ENCODE data around the gene SHMT1. TPM values are rescaled to one million over a fixed set of nuclear protein-coding genes. Genes with fewer than 3 reads are reported as not detected.
A peak's percentile ranks its signal among the peaks of the same experiment; 100 is the strongest.

Gene SHMT1
- total RNA-seq, 4 donors from 2014 or later: 59.9 to 117 (median 82.7) TPM

- Histone ChIP-seq H3K36me3 (peaks cover 33 to 35% of the 10 kb centered on the region in 2 donors), H3K27ac (no peak overlapping the region), H3K4me1 (peaks cover 21 to 48% of the 10 kb centered on the region in 2 donors), H3K4me3 (replicated peaks in 1 of 3) (no peak overlapping the region), H3K9me3 (no peaks in the 10 kb centered on the region), H3K27me3 (no peaks in the 10 kb centered on the region)
- WGBS, 2 donors: 86 to 95% methylated on average over 7 of the region's 7 CpGs
- no peak for TF ChIP-seq CTCF (IDR thresholded peaks at IDR 0.05)
- TF ChIP-seq POLR2A (IDR thresholded peaks at IDR 0.05): no peak
- intact Hi-C loops (cut with DNase I): no loop called here
- no peak for DNase-seq
Measured at GRCh38 chr17:18320301-18320700, 43.0 kb downstream of the SHMT1 start.

- H3K27ac ChIP-seq: no peak overlapping the region
- peaks cover 28 to 29% of the 10 kb centered on the region in 2 donors for H3K36me3 ChIP-seq
- TF ChIP-seq CTCF (IDR thresholded peaks at IDR 0.05) (peak in 1 of 6 experiments; percentile 9), POLR2A (IDR thresholded peaks at IDR 0.05) (no peak)
- no peaks in the 10 kb centered on the region for H3K9me3 ChIP-seq
- WGBS, 2 donors: 66 to 73% methylated on average over 9 of the region's 13 CpGs
- no peak for DNase-seq
- H3K4me3 ChIP-seq (replicated peaks in 1 of 3): no peak overlapping the region
- intact Hi-C loops (cut with DNase I): loop anchor here (5.0 kb wide), 1 partner anchor 62 kb away; the partner anchor contains the start of gene FLII
- no peaks in the 10 kb centered on the region for H3K27me3 ChIP-seq
- peaks cover 21 to 48% of the 10 kb centered on the region in 2 donors for H3K4me1 ChIP-seq
Measured at GRCh38 chr17:18319604-18320256, 43.6 kb downstream of the SHMT1 start.

- DNase-seq: no peak
- peaks cover 21 to 22% of the 10 kb centered on the region in 2 donors for H3K36me3 ChIP-seq
- H3K27ac ChIP-seq: no peak overlapping the region
- intact Hi-C loops (cut with DNase I): loop anchor here (5.0 kb wide), 1 partner anchor 62 kb away; the partner anchor contains the start of gene FLII
- TF ChIP-seq CTCF (IDR thresholded peaks at IDR 0.05) (no peak), POLR2A (IDR thresholded peaks at IDR 0.05) (no peak)
- WGBS, 2 donors: 84 to 87% methylated on average over 18 of the region's 18 CpGs
- no peak overlapping the region for H3K4me3 ChIP-seq (replicated peaks in 1 of 3)
- H3K4me1 ChIP-seq: peaks cover 24 to 49% of the 10 kb centered on the region in 2 donors
- H3K9me3 ChIP-seq: no peaks in the 10 kb centered on the region
- no peaks in the 10 kb centered on the region for H3K27me3 ChIP-seq
Measured at GRCh38 chr17:18318771-18319450, 44.4 kb downstream of the SHMT1 start.

- Histone ChIP-seq H3K27me3 (no peaks in the 10 kb centered on the region), H3K27ac (no peak overlapping the region), H3K36me3 (peaks cover 15 to 17% of the 10 kb centered on the region in 2 donors), H3K9me3 (no peaks in the 10 kb centered on the region), H3K4me1 (peaks cover 30 to 57% of the 10 kb centered on the region in 2 donors), H3K4me3 (replicated peaks in 1 of 3) (no peak overlapping the region)
- WGBS, 2 donors: 92 to 94% methylated on average over 7 of the region's 7 CpGs
- intact Hi-C loops (cut with DNase I): loop anchor here (5.0 kb wide), 1 partner anchor 61 kb away; the partner anchor contains the start of gene FLII
- TF ChIP-seq CTCF (IDR thresholded peaks at IDR 0.05) (no peak), POLR2A (IDR thresholded peaks at IDR 0.05) (no peak)
- DNase-seq: no peak
Measured at GRCh38 chr17:18318117-18318516, 45.2 kb downstream of the SHMT1 start.

GRCh38 chr17:18315961-18316360 lies 47.4 kb downstream of the SHMT1 start:
- H3K27ac ChIP-seq: peak overlapping the region in 2 of 3 donors; percentile 73 to 87
- intact Hi-C loops (cut with DNase I): loop anchor here (5.0 kb wide), 1 partner anchor 59 kb away; the partner anchor contains the start of gene FLII
- H3K4me3 ChIP-seq (replicated peaks in 1 of 3): peak overlapping the region in 2 of 3 donors; percentile 50 to 90
- DNase-seq: no peak
- H3K9me3 ChIP-seq: no peaks in the 10 kb centered on the region
- TF ChIP-seq POLR2A (IDR thresholded peaks at IDR 0.05) (no peak), CTCF (IDR thresholded peaks at IDR 0.05) (no peak)
- WGBS, 2 donors: 70 to 73% methylated on average over 11 of the region's 11 CpGs
- no peaks in the 10 kb centered on the region for H3K27me3 ChIP-seq
- H3K4me1 ChIP-seq: peaks cover 30 to 52% of the 10 kb centered on the region in 2 donors
- peaks cover 10 to 11% of the 10 kb centered on the region in 2 donors for H3K36me3 ChIP-seq

Measured in thyroid gland (tissue), 4 donors.